ENCODE measurements around the gene PPP3CA. TPM values are rescaled to one million over a fixed set of nuclear protein-coding genes. Genes with fewer than 3 reads are reported as not detected.

PPP3CA gene
- total RNA-seq, 4 donors from 2014 or later, result 41.1 to 69.5 (median 53.6) TPM

- TF ChIP-seq CTCF (IDR thresholded peaks at IDR 0.05; ENCODE audit: low read depth), result no peak
Measured at GRCh38 chr4:100977274-100977673, 370.1 kb downstream of the PPP3CA start.

Small RNA genes within 50 kb of the gene (small RNA-seq; reads per million reads assigned to genes)
- gene MIR1255A (not detected), gene MIR8066 (not detected)
